ENCODE results near the gene FAF2. TPM values are rescaled to one million over a fixed set of nuclear protein-coding genes. Genes with fewer than 3 reads are reported as not detected.

Gene FAF2
- total RNA-seq, 1 donor from 2014 or later = 46.5 TPM

DNA sequence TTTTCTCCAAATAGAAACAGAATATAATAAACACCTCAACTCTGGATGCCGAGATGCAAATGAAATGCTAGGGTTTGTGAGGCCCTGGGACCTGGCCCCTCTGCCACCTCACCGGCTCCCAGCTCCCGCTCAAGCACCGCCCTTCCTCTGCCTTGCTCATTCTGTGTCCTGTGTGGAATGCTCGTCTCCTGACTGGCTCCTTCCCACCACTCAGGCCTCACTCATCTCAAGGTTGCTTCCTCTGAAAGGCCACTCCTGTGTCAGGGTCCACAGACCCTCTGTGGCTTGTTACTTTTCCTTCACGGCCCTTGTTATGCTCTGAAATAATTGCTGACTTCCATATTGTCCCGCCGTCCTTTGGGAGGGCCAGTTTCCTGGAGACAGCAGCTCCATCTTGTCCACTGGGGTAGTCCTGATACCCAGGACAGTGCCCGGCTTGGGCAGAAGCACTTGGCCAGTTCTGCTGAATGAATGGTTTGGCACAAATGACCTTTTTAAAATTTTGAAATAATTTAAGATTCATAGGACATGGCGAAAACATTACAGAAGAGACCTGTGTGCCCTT lies 73.6 kb downstream of the FAF2 start:
- Mint-ChIP-seq H3K27me3 (no peaks in the 10 kb centered on the region), H3K9me3 (no peaks in the 10 kb centered on the region), H3K4me1 (ENCODE audit: unreplicated experiment) (no peaks in the 10 kb centered on the region), H3K36me3 (no peaks in the 10 kb centered on the region), H3K4me3 (no peak overlapping the region), H3K27ac (no peak overlapping the region)
- TF ChIP-seq, protein P1, sequence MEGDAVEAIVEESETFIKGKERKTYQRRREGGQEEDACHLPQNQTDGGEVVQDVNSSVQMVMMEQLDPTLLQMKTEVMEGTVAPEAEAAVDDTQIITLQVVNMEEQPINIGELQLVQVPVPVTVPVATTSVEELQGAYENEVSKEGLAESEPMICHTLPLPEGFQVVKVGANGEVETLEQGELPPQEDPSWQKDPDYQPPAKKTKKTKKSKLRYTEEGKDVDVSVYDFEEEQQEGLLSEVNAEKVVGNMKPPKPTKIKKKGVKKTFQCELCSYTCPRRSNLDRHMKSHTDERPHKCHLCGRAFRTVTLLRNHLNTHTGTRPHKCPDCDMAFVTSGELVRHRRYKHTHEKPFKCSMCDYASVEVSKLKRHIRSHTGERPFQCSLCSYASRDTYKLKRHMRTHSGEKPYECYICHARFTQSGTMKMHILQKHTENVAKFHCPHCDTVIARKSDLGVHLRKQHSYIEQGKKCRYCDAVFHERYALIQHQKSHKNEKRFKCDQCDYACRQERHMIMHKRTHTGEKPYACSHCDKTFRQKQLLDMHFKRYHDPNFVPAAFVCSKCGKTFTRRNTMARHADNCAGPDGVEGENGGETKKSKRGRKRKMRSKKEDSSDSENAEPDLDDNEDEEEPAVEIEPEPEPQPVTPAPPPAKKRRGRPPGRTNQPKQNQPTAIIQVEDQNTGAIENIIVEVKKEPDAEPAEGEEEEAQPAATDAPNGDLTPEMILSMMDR (conservative IDR thresholded peaks at IDR 0.05) = no peak
- no peak for DNase-seq (ENCODE audit: extremely low spot score, unreplicated experiment)

GRCh38 chr5:176524138-176524537 lies 76.0 kb downstream of the FAF2 start:
- H3K36me3 Mint-ChIP-seq = no peaks in the 10 kb centered on the region
- no peaks in the 10 kb centered on the region for H3K27me3 Mint-ChIP-seq
- no peaks in the 10 kb centered on the region for H3K4me1 Mint-ChIP-seq (ENCODE audit: unreplicated experiment)
- no peak overlapping the region for H3K27ac Mint-ChIP-seq
- no peaks in the 10 kb centered on the region for H3K9me3 Mint-ChIP-seq
- TF ChIP-seq, protein P1 (conservative IDR thresholded peaks at IDR 0.05) = no peak
- no peak for DNase-seq (ENCODE audit: extremely low spot score, unreplicated experiment)
- no peak overlapping the region for H3K4me3 Mint-ChIP-seq

DNA sequence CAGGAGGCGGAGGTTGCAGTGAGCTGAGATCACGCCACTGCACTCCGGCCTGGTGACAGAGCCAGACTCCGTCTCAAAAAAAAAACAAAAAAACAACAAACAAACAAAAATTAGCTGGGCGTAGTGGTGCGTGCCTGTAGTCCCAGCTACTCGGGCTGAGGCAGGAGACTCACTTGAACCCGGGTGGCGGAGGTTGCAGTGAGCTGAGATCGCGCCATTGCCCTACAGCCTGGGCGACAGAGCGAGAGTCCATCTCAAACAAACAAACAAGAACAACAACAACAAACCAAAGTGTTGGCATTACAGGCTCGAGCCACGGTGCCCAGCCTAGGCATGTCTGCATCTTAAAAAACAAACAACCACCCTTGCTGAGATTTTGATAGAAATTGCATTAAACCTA lies 76.8 kb downstream of the FAF2 start:
- H3K4me3 Mint-ChIP-seq = no peak overlapping the region
- H3K27me3 Mint-ChIP-seq = no peaks in the 10 kb centered on the region
- TF ChIP-seq, protein P1 (conservative IDR thresholded peaks at IDR 0.05) = no peak
- no peaks in the 10 kb centered on the region for H3K36me3 Mint-ChIP-seq
- DNase-seq (ENCODE audit: extremely low spot score, unreplicated experiment) = no peak
- no peaks in the 10 kb centered on the region for H3K9me3 Mint-ChIP-seq
- peak overlapping the region; percentile 5 for H3K27ac Mint-ChIP-seq
- no peaks in the 10 kb centered on the region for H3K4me1 Mint-ChIP-seq (ENCODE audit: unreplicated experiment)

- Mint-ChIP-seq H3K9me3 (no peaks in the 10 kb centered on the region), H3K27ac (peak overlapping the region; percentile 5), H3K27me3 (no peaks in the 10 kb centered on the region), H3K4me1 (ENCODE audit: unreplicated experiment) (no peaks in the 10 kb centered on the region), H3K4me3 (no peak overlapping the region), H3K36me3 (no peaks in the 10 kb centered on the region)
- DNase-seq (ENCODE audit: extremely low spot score, unreplicated experiment) = no peak
- TF ChIP-seq, protein P1 (conservative IDR thresholded peaks at IDR 0.05) = no peak
These were observed 77.5 kb downstream of the FAF2 start for GRCh38 chr5:176525677-176526076.

DNA sequence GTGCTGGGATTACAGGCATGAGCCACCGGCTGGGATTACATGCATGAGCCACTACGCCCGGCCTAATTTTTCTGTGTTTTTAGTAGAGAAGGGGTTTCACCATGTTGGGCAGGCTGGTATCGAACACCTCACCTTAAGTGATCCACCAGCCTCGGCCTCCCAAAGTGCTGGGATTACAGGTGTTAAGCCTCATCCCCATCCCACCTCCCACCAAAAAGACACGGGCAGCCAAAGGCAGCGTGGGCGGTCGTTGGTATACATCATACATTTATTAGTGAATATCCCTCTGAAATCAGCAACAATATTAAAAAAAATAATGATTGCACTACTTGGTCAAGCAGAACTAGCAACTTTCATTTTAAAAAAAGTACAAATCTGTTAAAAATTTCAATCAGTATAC lies 78.3 kb downstream of the FAF2 start:
- Mint-ChIP-seq H3K4me1 (ENCODE audit: unreplicated experiment) (no peaks in the 10 kb centered on the region), H3K27me3 (no peaks in the 10 kb centered on the region), H3K27ac (no peak overlapping the region), H3K36me3 (no peaks in the 10 kb centered on the region), H3K4me3 (no peak overlapping the region), H3K9me3 (no peaks in the 10 kb centered on the region)
- no peak for DNase-seq (ENCODE audit: extremely low spot score, unreplicated experiment)
- TF ChIP-seq, protein P1 (conservative IDR thresholded peaks at IDR 0.05) = no peak
